Spleen (tissue), 11 donors: Measurements from ENCODE around the gene PTRH1. TPM values are rescaled to one million over a fixed set of nuclear protein-coding genes. Genes with fewer than 3 reads are reported as not detected.

ENCODE experiments used
- DNase-seq: peaks from one replicate; pipeline ENCODE4 v3.0.0-alpha.2; 2020
- H3K27ac ChIP-seq, 8 donors: fragments of 200-600 bp; sonication (generic) in 7 of 8; 1 replicate in 4 of 8; 2 replicates in 4 of 8; pipeline versions ENCODE4 v1.5.0 to v1.8.0; 2016 to 2021; ENCODE audit warnings: inconsistent platforms in 4 of 8, mild to moderate bottlenecking in 4 of 8, moderate library complexity in 1 of 8
- H3K27me3 ChIP-seq, 7 donors: fragments of 200-600 bp; sonication (generic) in 6 of 7; replicated peaks in 1 of 7; 1 replicate in 4 of 7; 2 replicates in 3 of 7; pipeline versions ENCODE4 v1.5.0 to v1.8.0; 2016 to 2021; ENCODE audit warnings: inconsistent platforms in 3 of 7, mild to moderate bottlenecking in 1 of 7
- H3K36me3 ChIP-seq, 6 donors: fragments of 200-600 bp; sonication (generic) in 5 of 6; 1 replicate in 4 of 6; 2 replicates in 2 of 6; pipeline versions ENCODE4 v1.5.0 to v1.8.0; 2016 to 2021; ENCODE audit warnings: inconsistent platforms in 2 of 6
- H3K4me1 ChIP-seq, 6 donors: fragments of 200-600 bp; sonication (generic) in 5 of 6; 1 replicate in 3 of 6; 2 replicates in 3 of 6; pipeline versions ENCODE4 v1.5.0 to v1.8.0; 2016 to 2021; ENCODE audit warnings: inconsistent platforms in 3 of 6
- H3K4me3 ChIP-seq, 8 donors: fragments of 200-600 bp; sonication (generic) in 7 of 8; 1 replicate in 4 of 8; 2 replicates in 4 of 8; pipeline versions ENCODE4 v1.5.0 to v1.8.0; 2016 to 2021; ENCODE audit warnings: inconsistent platforms in 4 of 8, mild to moderate bottlenecking in 4 of 8, moderate library complexity in 2 of 8
- H3K9me3 ChIP-seq, 8 donors: fragments of 200-600 bp; sonication (generic) in 7 of 8; 1 replicate in 4 of 8; 2 replicates in 4 of 8; pipeline versions ENCODE4 v1.5.0 to v1.8.0; 2016 to 2021; ENCODE audit warnings: inconsistent platforms in 4 of 8
- POLR2A ChIP-seq, 3 donors: fragments of 450-650 bp; IDR thresholded peaks; one replicate each; pipeline ENCODE4 v1.5.1; 2017; ENCODE audit warnings: antibody characterized with exemption in 3 of 3, mild to moderate bottlenecking in 1 of 3
- POLR2AphosphoS5 ChIP-seq, 3 donors: sonication (generic); formaldehyde crosslinking; IDR thresholded peaks; one replicate each; pipeline ENCODE4 v1.5.1; 2017; ENCODE audit warnings: antibody characterized with exemption in 3 of 3
- WGBS, 5 donors: extraction: QIAGEN DNeasy Blood & Tissue Kit in 3 of 5; methylation state at CpG; one replicate each; pipeline versions ENCODE4 v1.1.5 to v1.1.7; 2013 to 2018; 5-methylcytosine and 5-hydroxymethylcytosine counted together
- intact Hi-C: fragments of 100-400 bp; cut with DNase I; formaldehyde crosslinking; loops from one replicate; pipeline ENCODE4 v1.15.0; 2023; ENCODE audit warnings: low total_unique reads
- polyA plus RNA-seq, 3 donors: library from polyadenylated mRNA; stranded (reverse); fragments of 200-250 nt; gene quantifications; one replicate each; pipeline ENCODE4 v1.2.1, GENCODE V29; 2013
- total RNA-seq, 7 donors: library from RNA; depleted of rRNA in 3 of 7; stranded (reverse); fragments of >200 nt in 3 of 7; fragmentation: NEBNext Ultra II Directional in 4 of 7; extraction: Animal tissue kit (Norgen Biotek cat#: 25700) in 4 of 7; gene quantifications; one replicate each; pipeline versions ENCODE4 v1.1.0 to v1.2.1, GENCODE V29; 2016 to 2021
- TF ChIP-seq, protein P1 (sequence below), 11 experiments: fragments of 200-600 bp in 7 of 11; fragments of 450-650 bp in 4 of 11; sonication (generic) in 4 of 11; IDR thresholded peaks in 8 of 11; conservative IDR thresholded peaks in 3 of 11; 1 replicate in 7 of 11; 2 replicates in 4 of 11; pipeline versions ENCODE4 v1.4.0 to v1.8.0; 2016 to 2021; ENCODE audit warnings: antibody characterized with exemption in 11 of 11, inconsistent platforms in 4 of 11, mild to moderate bottlenecking in 1 of 11
- donor health status: healthy with polysubstance abuse.
- donor health status: DM: no; HTN: no; CAD: no; lungs with moderate emphysema.
- donor health status: DM: no; HTN: no; CAD: no.
- donor health status: Bipolar disorder and iron deficiency.
- donor health status: healthy.
- donor health status: DM: no; HTN: no; CAD: no.
- donor health status: DM: yes; HTN: yes; CAD: no.

Gene PTRH1
- total and polyA plus RNA-seq, 10 donors: 7.4 to 17.9 (median 11.5) TPM

DNA sequence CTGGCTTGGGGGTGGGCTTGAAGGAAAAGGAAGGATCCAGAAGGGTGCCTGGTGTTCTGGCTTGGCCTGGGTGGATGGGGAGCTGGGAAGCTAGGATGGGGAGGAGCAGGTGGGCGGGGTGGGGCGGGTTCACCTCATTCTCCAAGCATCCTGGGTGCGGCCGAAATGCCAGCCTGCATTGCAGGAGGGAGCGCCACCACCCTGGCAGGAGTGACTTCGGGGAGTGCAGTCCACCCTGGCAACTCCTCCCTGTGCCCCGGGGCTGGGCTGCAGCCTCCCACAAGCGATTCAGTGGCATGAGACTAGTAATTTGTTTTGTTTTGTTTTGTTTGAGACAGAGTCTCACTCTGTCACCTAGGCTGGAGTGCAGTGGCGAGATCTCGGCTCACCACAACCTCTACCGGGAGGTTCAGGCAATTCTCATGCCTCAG lies 5.9 kb upstream of the PTRH1 start:
- no peak for DNase-seq
- H3K27me3 ChIP-seq: peaks cover 0 to 2% (median 0%) of the 10 kb centered on the region in 7 donors
- peak overlapping the region in 3 of 8 donors; percentile 6 to 69 (median 46) for H3K27ac ChIP-seq
- intact Hi-C loops: loop anchor here (10.0 kb wide), 1 partner anchor 217 kb away; no protein-coding TSS in a partner anchor
- no peaks in the 10 kb centered on the region for H3K36me3 ChIP-seq
- WGBS, 5 donors: 64 to 79% (median 77%) methylated on average over 9 to 11 of the region's 11 CpGs
- no peaks in the 10 kb centered on the region for H3K9me3 ChIP-seq
- TF ChIP-seq POLR2A (IDR thresholded peaks at IDR 0.05): no peak
- TF ChIP-seq, protein P1, sequence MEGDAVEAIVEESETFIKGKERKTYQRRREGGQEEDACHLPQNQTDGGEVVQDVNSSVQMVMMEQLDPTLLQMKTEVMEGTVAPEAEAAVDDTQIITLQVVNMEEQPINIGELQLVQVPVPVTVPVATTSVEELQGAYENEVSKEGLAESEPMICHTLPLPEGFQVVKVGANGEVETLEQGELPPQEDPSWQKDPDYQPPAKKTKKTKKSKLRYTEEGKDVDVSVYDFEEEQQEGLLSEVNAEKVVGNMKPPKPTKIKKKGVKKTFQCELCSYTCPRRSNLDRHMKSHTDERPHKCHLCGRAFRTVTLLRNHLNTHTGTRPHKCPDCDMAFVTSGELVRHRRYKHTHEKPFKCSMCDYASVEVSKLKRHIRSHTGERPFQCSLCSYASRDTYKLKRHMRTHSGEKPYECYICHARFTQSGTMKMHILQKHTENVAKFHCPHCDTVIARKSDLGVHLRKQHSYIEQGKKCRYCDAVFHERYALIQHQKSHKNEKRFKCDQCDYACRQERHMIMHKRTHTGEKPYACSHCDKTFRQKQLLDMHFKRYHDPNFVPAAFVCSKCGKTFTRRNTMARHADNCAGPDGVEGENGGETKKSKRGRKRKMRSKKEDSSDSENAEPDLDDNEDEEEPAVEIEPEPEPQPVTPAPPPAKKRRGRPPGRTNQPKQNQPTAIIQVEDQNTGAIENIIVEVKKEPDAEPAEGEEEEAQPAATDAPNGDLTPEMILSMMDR (IDR thresholded peaks at IDR 0.05 in 8 of 11, conservative IDR thresholded peaks at IDR 0.05 in 3 of 11): no peak
- TF ChIP-seq POLR2AphosphoS5 (IDR thresholded peaks at IDR 0.05): no peak
- H3K4me3 ChIP-seq: peak overlapping the region in 1 of 8 donors; percentile 4
- peaks cover 0 to 31% (median 8%) of the 10 kb centered on the region in 6 donors for H3K4me1 ChIP-seq

DNA sequence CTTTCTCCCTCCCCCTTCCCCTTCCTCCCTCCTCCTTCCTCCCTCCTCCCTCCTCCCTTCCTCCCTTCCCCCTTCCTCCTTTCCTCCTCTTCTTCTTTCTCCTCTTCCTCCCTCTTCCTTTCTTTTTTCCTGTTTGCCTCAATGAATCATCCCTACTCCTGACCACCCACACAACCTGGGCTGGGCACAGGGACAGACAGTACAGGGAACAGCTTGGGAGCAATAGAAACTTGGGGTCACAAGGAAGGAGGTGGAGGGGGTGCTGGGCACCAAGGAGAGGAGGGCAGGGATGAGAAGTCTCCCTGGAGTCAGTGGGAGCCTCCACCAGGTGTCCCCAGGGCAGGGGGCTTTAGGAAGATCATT lies 5.4 kb upstream of the PTRH1 start:
- intact Hi-C loops: loop anchor here (10.0 kb wide), 1 partner anchor 216 kb away; no protein-coding TSS in a partner anchor
- DNase-seq: no peak
- H3K27me3 ChIP-seq: peaks cover 0 to 2% (median 0%) of the 10 kb centered on the region in 7 donors
- no peak for TF ChIP-seq POLR2A (IDR thresholded peaks at IDR 0.05)
- no peak for TF ChIP-seq POLR2AphosphoS5 (IDR thresholded peaks at IDR 0.05)
- TF ChIP-seq, protein P1 (IDR thresholded peaks at IDR 0.05 in 8 of 11, conservative IDR thresholded peaks at IDR 0.05 in 3 of 11): no peak
- H3K4me1 ChIP-seq: peaks cover 4 to 37% (median 13%) of the 10 kb centered on the region in 6 donors
- H3K9me3 ChIP-seq: no peaks in the 10 kb centered on the region
- no peaks in the 10 kb centered on the region for H3K36me3 ChIP-seq
- H3K4me3 ChIP-seq: peak overlapping the region in 1 of 8 donors; percentile 4
- H3K27ac ChIP-seq: peak overlapping the region in 3 of 8 donors; percentile 6 to 81 (median 69)

GRCh38 chr9:127720031-127720864 lies 4.8 kb upstream of the PTRH1 start:
- no peak for TF ChIP-seq POLR2A (IDR thresholded peaks at IDR 0.05)
- TF ChIP-seq POLR2AphosphoS5 (IDR thresholded peaks at IDR 0.05): peak in 2 of 3 donors; percentile 37 to 60
- peaks cover 0 to 2% (median 0%) of the 10 kb centered on the region in 7 donors for H3K27me3 ChIP-seq
- intact Hi-C loops: loop anchor here (10.0 kb wide), 1 partner anchor 215 kb away; no protein-coding TSS in a partner anchor
- no peaks in the 10 kb centered on the region for H3K9me3 ChIP-seq
- WGBS, 5 donors: 64 to 81% (median 67%) methylated on average over 12 of the region's 12 CpGs
- peak overlapping the region in 1 of 8 donors; percentile 27 for H3K4me3 ChIP-seq
- H3K27ac ChIP-seq: peak overlapping the region in 5 of 8 donors; percentile 14 to 81 (median 44)
- DNase-seq: no peak
- H3K36me3 ChIP-seq: no peaks in the 10 kb centered on the region
- H3K4me1 ChIP-seq: peaks cover 4 to 38% (median 14%) of the 10 kb centered on the region in 6 donors

DNA sequence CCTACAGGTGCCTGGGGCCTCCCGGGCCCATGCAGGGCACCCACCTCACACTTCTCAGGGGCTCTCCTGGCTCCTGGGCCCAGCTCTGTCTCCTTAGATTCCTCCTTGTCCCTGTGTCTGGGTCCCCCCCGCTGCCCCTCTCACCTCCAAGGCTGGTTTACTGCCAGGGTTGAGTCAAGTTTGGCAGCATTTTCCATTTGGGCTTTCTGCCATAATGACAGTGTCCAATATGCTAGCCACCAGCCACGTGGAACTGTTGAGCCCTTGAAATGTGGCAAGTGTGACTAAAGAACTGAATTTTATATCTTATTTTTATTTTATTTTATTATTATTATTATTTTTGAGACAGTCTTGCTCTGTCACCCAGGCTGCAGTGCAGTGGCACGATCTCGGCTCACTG lies 2.3 kb upstream of the PTRH1 start:
- Histone ChIP-seq H3K9me3 (no peaks in the 10 kb centered on the region), H3K27ac (no peak overlapping the region), H3K27me3 (no peaks in the 10 kb centered on the region), H3K36me3 (peaks cover 0 to under 1% (median 0%) of the 10 kb centered on the region in 6 donors), H3K4me1 (peaks cover 11 to 45% (median 22%) of the 10 kb centered on the region in 6 donors), H3K4me3 (no peak overlapping the region)
- 89 to 94% (median 92%) methylated on average over 5 of the region's 5 CpGs for WGBS, 5 donors
- no peak for DNase-seq
- intact Hi-C loops: no loop called here
- TF ChIP-seq POLR2AphosphoS5 (IDR thresholded peaks at IDR 0.05): no peak
- TF ChIP-seq, protein P1 (IDR thresholded peaks at IDR 0.05 in 8 of 11, conservative IDR thresholded peaks at IDR 0.05 in 3 of 11): no peak
- TF ChIP-seq POLR2A (IDR thresholded peaks at IDR 0.05): no peak
